HepG2 (cell line): ENCODE measurements around the gene CTDNEP1. TPM values are rescaled to one million over a fixed set of nuclear protein-coding genes. Genes with fewer than 3 reads are reported as not detected.
A peak's percentile ranks its signal among the peaks of the same experiment; 100 is the strongest.

ENCODE experiments used
- ASH2L ChIP-seq: fragments of 300-600, 200-600 bp; sonication (generic); IDR thresholded peaks from 2 replicates; pipeline ENCODE4 v1.7.0; 2017; ENCODE audit warnings: low read depth, mild to moderate bottlenecking, moderate library complexity, mixed read lengths, low read length; ENCODE audit not compliant: insufficient read length
- ATF7-NPFF ChIP-seq: sonication (generic); formaldehyde crosslinking; IDR thresholded peaks from 2 replicates; pipeline ENCODE4 v1.8.1; 2023; ENCODE audit warnings: mild to moderate bottlenecking, low read depth, missing genetic modification reagents, moderate library complexity
- CENPX ChIP-seq: sonication (generic); formaldehyde crosslinking; IDR thresholded peaks from 2 replicates; pipeline ENCODE4 v1.9.0; 2021; ENCODE audit warnings: mild to moderate bottlenecking, missing genetic modification reagents, moderate library complexity
- EZH2 ChIP-seq: conservative IDR thresholded peaks from 2 replicates; pipeline ENCODE4 v1.6.1; 2012; ENCODE audit warnings: mild to moderate bottlenecking, low read depth, low read length, moderate library complexity
- GATAD2A ChIP-seq: IDR thresholded peaks from 2 replicates; pipeline ENCODE4 v1.6.1; 2016
- GPN1 ChIP-seq: sonication (generic); formaldehyde crosslinking; IDR thresholded peaks from 2 replicates; pipeline ENCODE4 v1.5.1; 2020; ENCODE audit warnings: missing genetic modification reagents, borderline replicate concordance
- IRX3 ChIP-seq: sonication (generic); formaldehyde crosslinking; IDR thresholded peaks from 2 replicates; pipeline ENCODE4 v1.8.1; 2023; ENCODE audit warnings: mild to moderate bottlenecking, low read depth, missing genetic modification reagents, borderline replicate concordance
- KLF15 ChIP-seq: sonication (generic); formaldehyde crosslinking; IDR thresholded peaks from 2 replicates; pipeline ENCODE4 v1.8.1; 2023; ENCODE audit warnings: borderline replicate concordance, mild to moderate bottlenecking, inconsistent platforms, missing genetic modification reagents, mixed read lengths
- LCORL ChIP-seq, 2 experiments: fragments of 450-650 bp in 1 of 2; sonication (generic) in 1 of 2; formaldehyde crosslinking in 1 of 2; IDR thresholded peaks; 2 replicates each; pipeline versions ENCODE4 v1.5.0 to v1.6.1; 2017 to 2020; ENCODE audit warnings: antibody characterized with exemption in 1 of 2, missing genetic modification reagents in 1 of 2
- MLX ChIP-seq: IDR thresholded peaks from 2 replicates; pipeline ENCODE4 v1.6.1; 2016
- MXD3 ChIP-seq: IDR thresholded peaks from 2 replicates; pipeline ENCODE4 v1.6.1; 2016; ENCODE audit warnings: mild to moderate bottlenecking, missing biosample characterization, missing genetic modification reagents
- NKX3-1 ChIP-seq: sonication (generic); formaldehyde crosslinking; IDR thresholded peaks from 2 replicates; pipeline ENCODE4 v1.5.0; 2020; ENCODE audit warnings: missing genetic modification reagents
- PREB ChIP-seq: sonication (generic); formaldehyde crosslinking; IDR thresholded peaks from 2 replicates; pipeline ENCODE4 v1.4.0; 2020; ENCODE audit warnings: missing genetic modification reagents
- RXRA ChIP-seq: sonication (generic); formaldehyde crosslinking; IDR thresholded peaks from 2 replicates; pipeline ENCODE4 v1.5.1; 2020; ENCODE audit warnings: missing genetic modification reagents
- SP1 ChIP-seq, 2 experiments: fragments of 450-650 bp in 1 of 2; sonication (generic) in 1 of 2; formaldehyde crosslinking in 1 of 2; IDR thresholded peaks; 2 replicates each; pipeline versions ENCODE4 v1.4.0 to v1.6.1; 2016 to 2020; ENCODE audit warnings: missing genetic modification reagents in 1 of 2
- TRAFD1 ChIP-seq: sonication (generic); formaldehyde crosslinking; IDR thresholded peaks from 2 replicates; pipeline ENCODE4 v1.5.1; 2020; ENCODE audit warnings: missing genetic modification reagents, mild to moderate bottlenecking, borderline replicate concordance
- ZNF609 ChIP-seq: sonication (generic); formaldehyde crosslinking; IDR thresholded peaks from 2 replicates; pipeline ENCODE4 v1.4.0; 2020; ENCODE audit warnings: mild to moderate bottlenecking, missing genetic modification reagents, borderline replicate concordance
- ZNF652 ChIP-seq: IDR thresholded peaks from 2 replicates; pipeline ENCODE4 v1.6.1; 2016; ENCODE audit warnings: low read depth, borderline replicate concordance
- ZNF777 ChIP-seq: sonication (generic); formaldehyde crosslinking; IDR thresholded peaks from 2 replicates; pipeline ENCODE4 v1.4.0; 2020; ENCODE audit warnings: missing genetic modification reagents
- ZSCAN12 ChIP-seq: sonication (generic); formaldehyde crosslinking; IDR thresholded peaks from 2 replicates; pipeline ENCODE4 v1.9.0; 2021; ENCODE audit warnings: mild to moderate bottlenecking, missing genetic modification reagents
- polyA plus RNA-seq, 8 experiments: library from polyadenylated mRNA; depleted of rRNA in 3 of 8; stranded (reverse) in 7 of 8; unstranded in 1 of 8; fragments of >200 nt; fragmentation: Illumina TruSeq in 4 of 8; extraction: Trizol in 4 of 8; gene quantifications; 2 replicates each; pipeline versions ENCODE4 v1.2.1 to v1.2.3, GENCODE V29; 2011 to 2016; ENCODE audit warnings: low read depth in 4 of 8, missing spikeins in 1 of 8, mixed read lengths in 1 of 8; ENCODE audit not compliant: insufficient read depth in 1 of 8
- total RNA-seq, 5 experiments: library from RNA; depleted of rRNA; stranded (reverse); fragments of >200 nt; fragmentation: Illumina TruSeq; extraction: Trizol; gene quantifications; 2 replicates each; pipeline ENCODE4 v1.2.3, GENCODE V29; 2016; ENCODE audit warnings: low read depth in 1 of 5

Gene CTDNEP1
- total and polyA plus RNA-seq, 2 of the 13 experiments (the other 11 are each of a cell fraction or from before 2014, with no cell fraction given): 19.8 to 118 TPM

GRCh38 chr17:7281074-7281952 is 29.8 kb upstream of the CTDNEP1 start, which contains the start of gene SLC2A4 (continued):
- TF ChIP-seq TRAFD1 (no peak), MLX (CRISPR knock-in tag) (no peak), GPN1 (CRISPR knock-in tag) (no peak), KLF15 (CRISPR knock-in tag) (no peak), ZNF609 (CRISPR knock-in tag) (no peak), ZNF652 (CRISPR knock-in tag) (no peak), NKX3-1 (CRISPR knock-in tag) (no peak), RXRA (peak; percentile 4; the same call in 1 of the 2 replicates), ASH2L (peak; percentile 32), PREB (CRISPR knock-in tag) (no peak), MXD3 (CRISPR knock-in tag) (no peak), GATAD2A (CRISPR knock-in tag) (no peak), CENPX (CRISPR knock-in tag) (no peak), EZH2 (no peak), SP1 (IDR thresholded peaks at IDR 0.05) (0 out of 2 replicates have a peak, but pooled peaks have one; percentile 32), SP1 (CRISPR knock-in tag; IDR thresholded peaks at IDR 0.05) (peak; percentile 93), ZNF777 (CRISPR knock-in tag) (peak; percentile 67; the same call in 1 of the 2 replicates), LCORL (IDR thresholded peaks at IDR 0.05) (no peak), LCORL (CRISPR knock-in tag; IDR thresholded peaks at IDR 0.05) (no peak), ATF7-NPFF (CRISPR knock-in tag) (no peak), ZSCAN12 (CRISPR knock-in tag) (no peak), IRX3 (CRISPR knock-in tag) (no peak)
